ENCODE results near the gene KRTAP5-8.

DNA sequence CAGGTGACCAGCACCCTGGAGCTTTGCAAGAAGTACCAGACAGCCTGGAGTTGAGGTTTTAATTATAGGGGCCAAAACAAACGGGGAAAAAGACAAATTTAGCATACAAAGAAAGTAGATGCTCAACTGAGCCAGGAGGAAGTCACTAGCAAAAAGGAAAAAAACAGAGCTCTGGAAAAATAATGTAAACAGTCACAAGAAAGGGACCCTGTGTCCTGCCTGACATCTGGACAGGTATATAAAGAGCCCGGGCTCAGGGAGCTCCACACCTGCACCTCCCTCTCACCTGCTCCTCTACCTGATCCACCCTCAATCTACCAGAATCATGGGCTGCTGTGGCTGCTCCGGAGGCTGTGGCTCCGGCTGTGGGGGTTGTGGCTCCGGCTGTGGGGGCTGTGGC, 27.4 kb downstream of the KRTAP5-8 start, which contains the start of gene KRTAP5-10:
- TF ChIP-seq, protein P1, sequence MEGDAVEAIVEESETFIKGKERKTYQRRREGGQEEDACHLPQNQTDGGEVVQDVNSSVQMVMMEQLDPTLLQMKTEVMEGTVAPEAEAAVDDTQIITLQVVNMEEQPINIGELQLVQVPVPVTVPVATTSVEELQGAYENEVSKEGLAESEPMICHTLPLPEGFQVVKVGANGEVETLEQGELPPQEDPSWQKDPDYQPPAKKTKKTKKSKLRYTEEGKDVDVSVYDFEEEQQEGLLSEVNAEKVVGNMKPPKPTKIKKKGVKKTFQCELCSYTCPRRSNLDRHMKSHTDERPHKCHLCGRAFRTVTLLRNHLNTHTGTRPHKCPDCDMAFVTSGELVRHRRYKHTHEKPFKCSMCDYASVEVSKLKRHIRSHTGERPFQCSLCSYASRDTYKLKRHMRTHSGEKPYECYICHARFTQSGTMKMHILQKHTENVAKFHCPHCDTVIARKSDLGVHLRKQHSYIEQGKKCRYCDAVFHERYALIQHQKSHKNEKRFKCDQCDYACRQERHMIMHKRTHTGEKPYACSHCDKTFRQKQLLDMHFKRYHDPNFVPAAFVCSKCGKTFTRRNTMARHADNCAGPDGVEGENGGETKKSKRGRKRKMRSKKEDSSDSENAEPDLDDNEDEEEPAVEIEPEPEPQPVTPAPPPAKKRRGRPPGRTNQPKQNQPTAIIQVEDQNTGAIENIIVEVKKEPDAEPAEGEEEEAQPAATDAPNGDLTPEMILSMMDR (IDR thresholded peaks at IDR 0.05): no peak
- no peak for TF ChIP-seq POLR2A (IDR thresholded peaks at IDR 0.05)
- TF ChIP-seq POLR2AphosphoS5 (IDR thresholded peaks at IDR 0.05): no peak
